GM23338 (cell line): ENCODE results near the gene PLCG2. TPM values are rescaled to one million over a fixed set of nuclear protein-coding genes. Genes with fewer than 3 reads are reported as not detected.

Source experiments
- ATAC-seq: fragments of 200-7000 bp; cut with Tn5 transposase; 3 replicates; pipeline ENCODE4 v1.9.1; 2020
- DNase-seq: peaks from one replicate; pipeline ENCODE4 v3.0.0-alpha.2; 2015; ENCODE audit warnings: low spot score
- H2AFZ ChIP-seq: fragments of 200-600 bp; sonication (generic); 2 replicates; pipeline ENCODE4 v1.8.0; 2016; ENCODE audit warnings: antibody characterized with exemption, mild to moderate bottlenecking, moderate library complexity
- H3F3A ChIP-seq: fragments of 200-600 bp; sonication (generic); replicated peaks from 2 replicates; pipeline ENCODE4 v1.8.0; 2017; ENCODE audit warnings: antibody characterized with exemption, mixed run types, low read depth
- H3K27ac ChIP-seq: fragments of 200-600 bp; sonication (generic); 2 replicates; pipeline ENCODE4 v1.6.1; 2016; ENCODE audit warnings: low read depth
- H3K27me3 ChIP-seq: fragments of 200-600 bp; sonication (generic); 2 replicates; pipeline ENCODE4 v1.8.0; 2016; ENCODE audit warnings: mild to moderate bottlenecking, mixed run types, moderate library complexity; ENCODE audit not compliant: insufficient read depth
- H3K36me3 ChIP-seq: fragments of 200-600 bp; sonication (generic); 2 replicates; pipeline ENCODE4 v1.8.0; 2016; ENCODE audit warnings: mild to moderate bottlenecking; ENCODE audit not compliant: insufficient read depth
- H3K4me1 ChIP-seq: fragments of 200-600 bp; sonication (generic); 2 replicates; pipeline ENCODE4 v1.8.0; 2016; ENCODE audit warnings: mild to moderate bottlenecking, moderate library complexity; ENCODE audit not compliant: insufficient read depth
- H3K4me2 ChIP-seq: fragments of 200-600 bp; sonication (generic); 2 replicates; pipeline ENCODE4 v1.7.1; 2017; ENCODE audit warnings: mixed run types
- H3K4me3 ChIP-seq: fragments of 200-600 bp; sonication (generic); 2 replicates; pipeline ENCODE4 v1.6.1; 2016; ENCODE audit warnings: mixed run types
- H3K79me2 ChIP-seq: fragments of 200-600 bp; sonication (generic); replicated peaks from 2 replicates; pipeline ENCODE4 v1.8.0; 2017; ENCODE audit warnings: mild to moderate bottlenecking; ENCODE audit not compliant: insufficient read depth
- H3K9me2 ChIP-seq: fragments of 200-600 bp; sonication (generic); 2 replicates; pipeline ENCODE4 v1.8.0; 2017; ENCODE audit not compliant: insufficient read depth
- H4K20me1 ChIP-seq: fragments of 200-600 bp; sonication (generic); replicated peaks from 2 replicates; pipeline ENCODE4 v1.8.0; 2017; ENCODE audit warnings: mild to moderate bottlenecking; ENCODE audit not compliant: insufficient read depth
- H3K27ac Mint-ChIP-seq: 2 replicates; pipeline ENCODE4 v1.8.0; 2020; ENCODE audit warnings: inconsistent platforms, mild to moderate bottlenecking, moderate library complexity, mixed read lengths
- H3K27me3 Mint-ChIP-seq: 3 replicates; pipeline ENCODE4 v1.8.0; 2022; ENCODE audit warnings: low read depth, mild to moderate bottlenecking, moderate library complexity, mixed read lengths, inconsistent platforms; ENCODE audit not compliant: insufficient read depth, poor library complexity
- H3K36me3 Mint-ChIP-seq: 3 replicates; pipeline ENCODE4 v1.8.0; 2021; ENCODE audit warnings: low read depth, mild to moderate bottlenecking, inconsistent platforms, moderate library complexity, mixed read lengths
- H3K4me1 Mint-ChIP-seq: 3 replicates; pipeline ENCODE4 v1.8.0; 2020; ENCODE audit warnings: mild to moderate bottlenecking, inconsistent platforms, mixed read lengths
- H3K4me3 Mint-ChIP-seq: 3 replicates; pipeline ENCODE4 v1.8.0; 2021; ENCODE audit warnings: moderate library complexity, mild to moderate bottlenecking, inconsistent platforms, mixed read lengths
- H3K9me3 Mint-ChIP-seq: 3 replicates; pipeline ENCODE4 v1.8.0; 2020; ENCODE audit warnings: moderate library complexity, mild to moderate bottlenecking, inconsistent platforms, mixed read lengths
- CREB1 ChIP-seq: fragments of 250-450 bp; sonication (Bioruptor Pico); IDR thresholded peaks from 2 replicates; pipeline ENCODE4 v1.5.0; 2020; ENCODE audit warnings: low read depth, mild to moderate bottlenecking, moderate library complexity
- CTCF ChIP-seq, 2 experiments: fragments of 200-600 bp in 1 of 2; sonication (generic) in 1 of 2; conservative IDR thresholded peaks; 2 replicates each; pipeline versions ENCODE4 v1.5.1 to v1.6.1; 2016 to 2017; ENCODE audit warnings: antibody characterized with exemption in 2 of 2, low read depth in 2 of 2, mild to moderate bottlenecking in 2 of 2, moderate library complexity in 1 of 2
- ETS1 ChIP-seq: IDR thresholded peaks from 2 replicates; pipeline ENCODE4 v1.6.1; 2016; ENCODE audit warnings: antibody characterized with exemption
- EZH2 ChIP-seq: fragments of 200-600 bp; sonication (generic); IDR thresholded peaks from one replicate; pipeline ENCODE4 v1.8.0; 2017; ENCODE audit warnings: antibody characterized with exemption, mild to moderate bottlenecking, low read depth; ENCODE audit not compliant: unreplicated experiment
- EZH2phosphoT487 ChIP-seq: fragments of 200-600 bp; sonication (generic); IDR thresholded peaks from one replicate; pipeline ENCODE4 v1.8.1; 2018; ENCODE audit warnings: antibody characterized with exemption; ENCODE audit not compliant: unreplicated experiment
- JUNB ChIP-seq: IDR thresholded peaks from one replicate; pipeline ENCODE4 v1.6.1; 2016; ENCODE audit warnings: antibody characterized with exemption; ENCODE audit not compliant: unreplicated experiment
- NANOG ChIP-seq: IDR thresholded peaks from 2 replicates; pipeline ENCODE4 v1.6.1; 2016; ENCODE audit warnings: antibody characterized with exemption, borderline replicate concordance
- POLR2AphosphoS5 ChIP-seq: IDR thresholded peaks from 2 replicates; pipeline ENCODE4 v1.6.1; 2016; ENCODE audit warnings: antibody characterized with exemption, low read depth
- REST ChIP-seq: IDR thresholded peaks from one replicate; pipeline ENCODE4 v1.6.1; 2018; ENCODE audit warnings: antibody characterized with exemption; ENCODE audit not compliant: unreplicated experiment
- STAT1 ChIP-seq: IDR thresholded peaks from one replicate; pipeline ENCODE4 v1.6.1; 2016; ENCODE audit warnings: antibody characterized with exemption; ENCODE audit not compliant: unreplicated experiment
- ZNF114 ChIP-seq: fragments of 250-450 bp; sonication (Bioruptor Pico); IDR thresholded peaks from 2 replicates; pipeline ENCODE4 v1.5.0; 2020; ENCODE audit warnings: mild to moderate bottlenecking, moderate library complexity
- ZNF331 ChIP-seq: fragments of 250-450 bp; sonication (Bioruptor Pico); IDR thresholded peaks from 2 replicates; pipeline ENCODE4 v1.5.0; 2020; ENCODE audit warnings: low read depth, mild to moderate bottlenecking, moderate library complexity
- ZNF462 ChIP-seq: fragments of 250-450 bp; sonication (Bioruptor Pico); IDR thresholded peaks from 2 replicates; pipeline ENCODE4 v1.5.0; 2020; ENCODE audit warnings: mild to moderate bottlenecking, moderate library complexity
- polyA plus RNA-seq: library from polyadenylated mRNA; unstranded; fragments of >200 nt; fragmentation: Nextera tagmentation; extraction: Ambion mirVana; gene quantifications from 2 replicates; pipeline ENCODE4 v1.2.1, GENCODE V29; 2016
- total RNA-seq: library from RNA; depleted of rRNA; stranded (reverse); fragments of >200 nt; shearing (Covaris generic); gene quantifications from 2 replicates; pipeline ENCODE4 v1.2.3, GENCODE V29; 2014

Gene PLCG2
- total and polyA plus RNA-seq, 2 experiments from 2014 or later, result 2.4 to 5.9 TPM

- Histone ChIP-seq H4K20me1 (no peaks in the 10 kb centered on the region), H3K9me2 (no peaks in the 10 kb centered on the region), H3K4me2 (no peak overlapping the region), H2AFZ (no peak overlapping the region), H3K4me1 (peaks cover 6% of the 10 kb centered on the region), H3K79me2 (no peaks in the 10 kb centered on the region), H3F3A (no peaks in the 10 kb centered on the region), H3K27me3 (no peaks in the 10 kb centered on the region), H3K4me3 (no peak overlapping the region), H3K27ac (no peak overlapping the region), H3K36me3 (no peaks in the 10 kb centered on the region)
- Mint-ChIP-seq H3K36me3 (no peaks in the 10 kb centered on the region), H3K4me1 (peaks cover 12% of the 10 kb centered on the region), H3K4me3 (no peak overlapping the region), H3K27me3 (peaks cover 14% of the 10 kb centered on the region), H3K9me3 (peaks cover 3% of the 10 kb centered on the region; the same call in 2 of the 3 replicates), H3K27ac (no peak overlapping the region)
- ATAC-seq (no peak), DNase-seq (no peak)
- TF ChIP-seq ZNF331, result no peak
- no peak for TF ChIP-seq EZH2
- no peak for TF ChIP-seq ZNF462 (CRISPR knock-in tag)
- TF ChIP-seq POLR2AphosphoS5, result no peak
- no peak for TF ChIP-seq CTCF (conservative IDR thresholded peaks at IDR 0.05; ENCODE audit: low read depth in 2 of 2)
- TF ChIP-seq ETS1, result no peak
- TF ChIP-seq CREB1 (CRISPR knock-in tag), result no peak
- no peak for TF ChIP-seq STAT1
- TF ChIP-seq NANOG, result no peak
- no peak for TF ChIP-seq JUNB
- TF ChIP-seq REST, result no peak
- no peak for TF ChIP-seq EZH2phosphoT487
- TF ChIP-seq ZNF114 (CRISPR knock-in tag), result no peak
Observed at GRCh38 chr16:81739503-81739902, 39.6 kb upstream of the PLCG2 start.
